G401.6 (cell line): ENCODE measurements around the gene GGTLC2.
A peak's percentile ranks its signal among the peaks of the same experiment; 100 is the strongest.
"Not testable (repeated sequence)": the region's sequence is repeated elsewhere in the genome, so short reads cannot be mapped to it uniquely, and the experiment has no call there.

Experiments
- FAIRE-seq: peaks from 2 replicates; lab custom pipeline; 2012; peaks lifted over from hg19 to GRCh38; lab: Jason Lieb, UNC

Gene GGTLC2

DNA sequence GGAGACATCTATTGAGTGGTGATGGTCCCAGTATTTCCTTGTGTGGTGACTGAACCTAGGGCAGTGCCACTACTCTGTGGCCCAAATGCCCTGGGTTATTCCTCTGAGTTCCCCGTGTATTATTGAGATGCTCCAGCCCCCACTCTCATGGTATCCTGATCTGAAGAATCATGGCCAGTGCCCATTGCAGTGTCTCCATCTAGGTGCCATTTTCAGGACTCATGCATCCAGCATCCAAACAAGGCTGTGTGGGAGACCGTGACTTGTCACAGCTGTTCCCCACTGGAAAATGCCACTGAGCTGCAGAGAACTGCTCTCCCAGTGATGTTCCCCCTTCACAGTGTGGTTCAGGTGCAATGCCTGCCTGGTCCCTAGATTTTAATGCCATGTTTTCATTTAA, 24.7 kb downstream of the GGTLC2 start:
- no peak for FAIRE-seq

- no peak for FAIRE-seq
Observed at GRCh38 chr22:22670076-22670795, 25.8 kb downstream of the GGTLC2 start.

DNA sequence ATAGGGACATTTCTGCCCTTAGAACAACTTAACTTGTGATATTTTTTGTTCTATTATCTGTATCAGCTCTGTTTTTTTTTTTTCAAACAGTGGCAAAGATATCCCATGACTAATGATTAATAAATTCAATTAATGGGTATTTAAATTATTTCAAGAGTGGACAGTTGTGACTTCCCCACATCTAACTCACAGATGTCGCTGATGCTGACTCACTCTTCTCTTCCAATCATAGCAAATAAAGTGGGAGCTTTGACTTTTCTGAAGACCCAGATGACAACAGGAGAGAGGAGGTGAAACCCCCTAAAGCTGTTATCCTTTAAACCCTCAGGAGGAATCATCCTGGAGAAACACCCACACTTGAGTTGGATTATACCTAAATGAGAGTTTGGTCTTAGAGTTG, 27.1 kb downstream of the GGTLC2 start:
- no peak for FAIRE-seq

GRCh38 chr22:22673099-22673498, 28.7 kb downstream of the GGTLC2 start:
- FAIRE-seq: no peak

DNA sequence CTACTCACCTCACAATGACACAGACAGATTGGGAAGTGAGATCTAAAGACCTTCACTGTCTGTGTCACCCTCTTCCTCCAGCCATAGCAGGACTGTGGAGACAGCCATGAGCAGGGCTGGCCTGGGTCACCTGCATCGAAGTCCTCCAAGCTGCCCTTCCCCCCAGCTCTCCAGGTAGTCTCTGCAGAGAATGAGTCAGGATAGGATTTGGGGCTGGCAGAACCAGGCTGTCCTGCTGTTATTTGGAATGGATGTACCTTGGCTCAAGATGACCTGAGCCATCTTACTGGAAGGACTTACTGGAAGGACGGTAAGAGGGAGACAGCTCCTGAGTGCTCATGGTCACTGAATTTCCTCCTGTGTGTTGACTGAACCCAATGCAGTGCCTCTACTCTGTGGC, 29.2 kb downstream of the GGTLC2 start:
- no peak for FAIRE-seq

- FAIRE-seq: no peak
Observed at GRCh38 chr22:22674467-22674866, 30.1 kb downstream of the GGTLC2 start.

GRCh38 chr22:22678970-22679369, 34.6 kb downstream of the GGTLC2 start:
- FAIRE-seq: no peak

GRCh38 chr22:22680396-22680795, 36.0 kb downstream of the GGTLC2 start:
- no peak for FAIRE-seq

DNA sequence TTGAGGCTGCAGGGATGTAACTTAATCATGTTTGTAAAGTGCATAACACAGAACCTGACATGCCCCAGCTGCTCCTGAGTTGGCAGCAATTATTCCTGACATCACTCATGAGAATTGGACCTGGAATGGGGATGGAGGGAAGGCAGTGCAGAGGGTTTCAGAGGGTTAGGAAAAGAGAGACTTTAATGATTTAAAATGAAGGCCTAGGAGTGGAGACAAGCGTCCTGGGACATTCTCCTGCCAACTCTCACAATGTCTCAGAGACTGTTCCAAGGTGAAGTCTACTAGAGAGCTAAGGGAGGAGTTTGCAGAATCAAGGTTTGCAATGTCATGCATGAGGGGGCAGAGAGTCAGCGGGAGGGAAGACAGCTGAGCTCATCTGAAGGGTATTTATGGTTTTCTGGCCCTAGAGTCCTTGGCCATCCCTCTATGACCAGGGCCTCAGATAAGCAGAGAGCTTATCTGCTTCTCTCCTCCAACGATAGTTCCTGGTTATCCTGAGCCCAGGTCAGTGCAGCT, 36.9 kb downstream of the GGTLC2 start:
- FAIRE-seq: no peak

- FAIRE-seq: no peak
Observed at GRCh38 chr22:22682196-22682595, 37.8 kb downstream of the GGTLC2 start.

DNA sequence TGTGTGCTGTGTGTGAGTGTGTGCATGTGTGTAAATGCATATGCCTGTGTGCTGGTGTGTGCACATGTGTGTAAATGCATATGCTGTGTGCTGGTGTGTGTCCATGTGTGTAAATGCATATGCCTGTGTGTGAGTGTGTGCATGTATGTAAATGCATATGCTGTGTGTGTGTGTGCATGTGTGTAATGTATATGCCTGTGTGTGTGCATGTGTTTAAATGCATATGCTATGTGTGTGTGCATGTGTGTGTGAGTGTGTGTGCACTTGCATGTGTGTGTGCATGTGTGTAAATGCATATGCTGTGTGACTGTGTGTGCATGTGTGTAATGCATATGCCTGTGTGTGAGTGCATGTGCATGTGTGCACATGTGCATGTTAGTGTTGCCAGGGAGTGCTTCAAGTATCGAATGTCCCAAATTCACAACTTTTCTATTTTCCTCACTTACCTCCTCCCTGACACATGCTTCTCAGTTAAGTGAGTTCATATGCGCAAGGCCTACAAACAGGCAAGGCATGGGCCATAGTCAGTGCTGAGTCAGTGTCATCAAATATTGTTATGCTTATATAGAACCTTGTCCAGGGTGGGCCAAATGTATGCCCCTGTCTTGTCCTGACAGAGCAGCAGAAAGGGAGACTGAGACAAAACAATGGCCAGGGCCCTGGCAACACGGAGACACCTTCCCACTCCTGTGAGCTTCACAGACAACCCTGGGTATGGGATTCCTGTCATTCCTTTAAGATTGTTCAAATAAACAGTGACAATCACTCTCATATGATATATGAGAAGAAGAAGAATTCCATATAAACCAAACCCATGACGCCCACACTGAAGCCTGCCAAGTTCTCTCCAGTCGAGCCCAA, 38.6 kb downstream of the GGTLC2 start:
- no peak for FAIRE-seq

DNA sequence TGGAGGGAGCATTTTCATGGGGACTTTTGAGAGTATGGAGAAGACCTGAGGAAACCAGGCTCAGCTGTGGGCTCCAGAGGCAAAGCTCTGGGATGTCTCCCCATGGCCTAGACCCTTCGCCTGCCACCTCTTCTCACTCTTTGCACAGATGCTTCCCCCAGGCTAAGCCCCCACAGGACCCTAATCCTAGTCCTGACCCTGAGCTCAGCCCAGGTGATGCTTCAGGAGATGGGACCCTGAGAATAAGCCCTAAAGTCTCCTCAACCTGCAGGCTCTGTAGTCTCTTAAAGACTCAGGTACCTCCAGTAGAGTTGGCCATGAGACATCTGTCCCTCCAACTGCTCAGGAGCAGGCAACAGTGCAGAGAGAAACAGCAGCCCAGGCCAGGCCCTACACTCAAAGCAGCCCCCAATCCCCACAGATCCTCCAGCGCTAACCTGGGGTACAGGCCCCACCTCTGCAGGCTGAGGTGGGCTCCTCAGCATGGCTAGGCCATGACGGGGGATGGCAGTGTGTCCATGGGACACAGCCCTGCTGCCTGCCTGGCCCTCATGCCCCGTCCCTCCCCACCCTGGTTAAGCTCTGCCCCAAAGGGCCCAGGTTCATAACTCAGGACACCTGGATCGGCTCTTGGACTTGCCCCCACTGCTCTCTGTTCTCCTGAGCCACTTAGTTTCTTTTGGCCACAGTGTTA, 39.4 kb downstream of the GGTLC2 start:
- no peak for FAIRE-seq

DNA sequence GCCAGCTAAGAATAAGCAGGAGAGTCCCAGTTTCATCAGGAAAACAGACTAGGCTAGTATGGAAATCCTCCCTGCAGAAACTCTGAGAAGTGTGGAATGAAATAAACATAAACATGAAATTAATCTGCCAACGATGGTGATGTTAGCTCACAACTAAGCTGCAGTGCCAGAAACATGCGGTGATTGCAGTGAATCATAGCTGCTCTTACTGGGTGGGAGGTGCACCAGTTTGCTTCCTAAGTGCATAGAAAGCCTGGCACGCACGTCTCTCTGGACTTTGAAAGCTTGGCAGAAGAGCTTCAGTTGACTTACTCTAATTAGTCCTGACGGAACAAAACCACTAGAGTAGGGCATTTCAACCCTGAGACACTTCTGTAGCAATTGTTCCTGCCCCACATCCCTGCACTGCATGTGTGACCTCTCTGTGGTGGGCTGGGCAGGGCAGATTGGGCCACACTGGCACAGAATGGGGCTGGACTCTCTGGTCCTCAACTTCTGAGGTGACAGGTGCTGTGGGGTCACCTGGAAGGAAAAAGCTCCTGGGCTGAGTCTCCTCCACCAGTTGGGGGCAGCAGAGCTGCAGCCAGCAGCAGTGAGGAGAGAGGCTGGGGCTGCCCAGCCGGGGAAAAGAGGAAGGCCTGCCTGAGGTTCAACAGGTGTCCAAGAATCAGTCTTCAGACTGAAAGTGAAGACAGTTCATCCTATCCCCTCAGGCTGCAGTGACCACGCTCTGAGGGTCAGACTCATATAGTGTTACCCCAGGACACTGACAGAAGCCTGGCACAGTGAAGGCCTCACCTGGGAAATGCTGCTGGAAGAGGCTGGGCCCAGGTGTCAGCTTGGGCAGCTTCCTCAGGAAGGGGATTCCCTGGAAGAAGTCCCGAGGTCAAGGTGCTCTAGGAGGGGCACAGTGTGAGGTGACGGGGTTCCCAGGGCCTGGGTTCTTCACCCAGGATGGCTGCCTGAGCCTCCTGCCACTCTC, 40.5 kb downstream of the GGTLC2 start:
- no peak for FAIRE-seq

GRCh38 chr22:22685586-22685985, 41.2 kb downstream of the GGTLC2 start:
- FAIRE-seq: no peak

DNA sequence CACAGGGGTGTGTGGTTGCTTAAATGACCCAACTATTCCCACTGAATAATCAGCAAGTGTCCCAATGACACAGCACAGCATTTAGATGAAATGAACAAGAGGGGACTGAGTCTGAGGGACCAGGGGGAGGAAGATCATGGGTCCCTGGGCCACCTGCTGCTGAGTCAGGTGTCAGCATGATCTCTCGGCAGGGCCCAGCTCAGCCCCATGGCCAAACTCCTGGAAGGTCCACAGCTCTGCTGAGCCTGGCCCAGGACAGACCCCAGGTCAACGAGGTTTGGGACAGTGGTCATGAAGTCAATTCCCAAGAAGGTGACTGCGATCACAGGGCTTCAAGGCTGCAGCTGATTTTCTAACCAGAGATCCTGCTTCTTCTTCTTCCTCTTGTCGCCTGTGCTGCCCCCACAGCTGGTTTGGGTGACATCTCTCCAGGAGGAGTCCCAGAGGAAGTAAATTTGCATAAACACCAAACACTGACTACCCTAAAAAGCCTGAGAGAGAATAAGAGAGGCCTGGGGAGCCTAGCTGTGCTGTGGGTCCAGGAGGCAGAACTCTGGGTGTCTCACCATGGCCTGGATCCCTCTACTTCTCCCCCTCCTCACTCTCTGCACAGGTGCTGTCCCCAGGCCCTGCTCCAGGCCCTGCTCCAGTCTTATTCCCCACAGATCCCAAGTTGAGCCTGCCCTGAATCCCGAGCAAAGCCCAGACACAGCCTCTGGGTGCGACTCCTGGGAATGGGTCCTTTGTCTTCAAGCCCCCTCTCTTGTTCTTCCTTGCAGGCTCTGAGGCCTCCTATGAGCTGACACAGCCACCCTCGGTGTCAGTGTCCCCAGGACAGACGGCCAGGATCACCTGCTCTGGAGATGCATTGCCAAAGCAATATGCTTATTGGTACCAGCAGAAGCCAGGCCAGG, 42.0 kb downstream of the GGTLC2 start:
- not testable (repeated sequence) for FAIRE-seq

DNA sequence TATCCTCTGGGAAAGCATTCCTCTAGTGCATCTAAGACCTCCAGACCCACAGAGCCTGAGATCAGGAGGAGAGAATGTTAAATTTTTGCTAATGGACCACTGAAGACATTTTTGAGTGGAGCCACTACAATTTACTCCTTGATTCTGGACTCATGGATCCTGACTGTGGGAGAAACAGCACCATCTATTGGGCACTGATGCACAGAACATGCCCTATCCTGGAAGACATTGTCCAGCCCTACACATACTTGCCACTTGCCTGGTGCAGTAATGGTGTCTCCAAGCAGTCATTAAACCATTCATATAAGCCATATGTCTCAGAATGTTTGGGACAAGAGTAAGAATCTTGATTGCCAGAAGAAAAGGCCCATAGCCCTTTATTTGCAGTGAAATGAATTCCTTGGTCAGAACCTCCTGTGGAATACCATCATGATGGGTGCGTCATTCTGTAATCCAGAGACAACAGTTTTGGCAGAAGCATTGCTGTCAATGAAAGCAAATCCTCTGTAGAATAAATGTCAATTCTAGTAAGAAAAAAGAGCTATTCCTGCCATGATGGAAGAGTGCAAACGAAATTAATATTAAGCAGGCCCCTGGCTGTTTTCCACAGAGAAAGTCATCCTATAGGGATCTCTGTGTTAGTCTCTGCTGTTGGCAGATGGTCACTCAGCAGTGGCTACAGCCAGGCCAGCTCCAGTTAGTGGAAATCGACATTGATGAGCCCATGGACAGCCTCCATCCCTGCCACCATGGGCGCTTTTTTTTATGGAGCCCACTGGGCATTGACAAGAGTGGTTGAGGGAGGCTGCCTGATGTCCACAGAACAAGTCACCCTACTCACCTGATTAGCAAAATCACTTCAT, 43.5 kb downstream of the GGTLC2 start:
- FAIRE-seq: peak; percentile 76

- FAIRE-seq: no peak
Observed at GRCh38 chr22:22689621-22690345, 45.4 kb downstream of the GGTLC2 start.

GRCh38 chr22:22691055-22691454, 46.6 kb downstream of the GGTLC2 start:
- FAIRE-seq: no peak
